Naive B cell (primary cell): Measurements from ENCODE around the gene TRERF1. TPM values are rescaled to one million over a fixed set of nuclear protein-coding genes. Genes with fewer than 3 reads are reported as not detected.

Experiments
- ATAC-seq, 2 donors: fragments of 150-1000 bp; cut with Tn5 transposase; 2 replicates each; pipeline ENCODE4 v1.10.0; 2021; ENCODE audit warnings: low read depth in 2 of 2, mild to moderate bottlenecking in 2 of 2, moderate library complexity in 2 of 2
- DNase-seq: peaks from one replicate; pipeline ENCODE4 v3.0.0; 2022
- H3K27ac Mint-ChIP-seq, 6 donors: one replicate each; pipeline ENCODE4 v1.8.0; 2020 to 2022; ENCODE audit warnings: mild to moderate bottlenecking in 6 of 6, mixed read lengths in 6 of 6, moderate library complexity in 5 of 6, inconsistent platforms in 2 of 6
- H3K27me3 Mint-ChIP-seq, 3 donors: one replicate each; pipeline ENCODE4 v1.8.0; 2021 to 2022; ENCODE audit warnings: mixed read lengths in 3 of 3, mild to moderate bottlenecking in 1 of 3
- H3K36me3 Mint-ChIP-seq, 2 donors: one replicate each; pipeline ENCODE4 v1.8.0; 2020 to 2022; ENCODE audit warnings: mixed read lengths in 2 of 2, inconsistent platforms in 1 of 2, mild to moderate bottlenecking in 1 of 2
- H3K4me1 Mint-ChIP-seq, 3 donors: one replicate each; pipeline ENCODE4 v1.8.0; 2020 to 2022; ENCODE audit warnings: mixed read lengths in 3 of 3, inconsistent platforms in 1 of 3, mild to moderate bottlenecking in 1 of 3, moderate library complexity in 1 of 3
- H3K4me3 Mint-ChIP-seq, 8 donors: one replicate each; pipeline ENCODE4 v1.8.0; 2020 to 2022; ENCODE audit warnings: mild to moderate bottlenecking in 8 of 8, mixed read lengths in 8 of 8, moderate library complexity in 8 of 8, inconsistent platforms in 2 of 8
- H3K9me3 Mint-ChIP-seq, 7 donors: one replicate each; pipeline ENCODE4 v1.8.0; 2020 to 2022; ENCODE audit warnings: mixed read lengths in 7 of 7, mild to moderate bottlenecking in 5 of 7, inconsistent platforms in 2 of 7, moderate library complexity in 1 of 7
- polyA plus RNA-seq, 6 donors: library from polyadenylated mRNA; unstranded; fragments of 300-500 nt; fragmentation: Illumina TruSeq; gene quantifications; one replicate each; pipeline ENCODE4 v1.2.3, GENCODE V29; 2021; ENCODE audit warnings: low read depth in 6 of 6

The TRERF1 gene
- polyA plus RNA-seq, 6 donors from 2014 or later: 0.07 to 0.13 (median 0.08) TPM; not detected in 3

DNA sequence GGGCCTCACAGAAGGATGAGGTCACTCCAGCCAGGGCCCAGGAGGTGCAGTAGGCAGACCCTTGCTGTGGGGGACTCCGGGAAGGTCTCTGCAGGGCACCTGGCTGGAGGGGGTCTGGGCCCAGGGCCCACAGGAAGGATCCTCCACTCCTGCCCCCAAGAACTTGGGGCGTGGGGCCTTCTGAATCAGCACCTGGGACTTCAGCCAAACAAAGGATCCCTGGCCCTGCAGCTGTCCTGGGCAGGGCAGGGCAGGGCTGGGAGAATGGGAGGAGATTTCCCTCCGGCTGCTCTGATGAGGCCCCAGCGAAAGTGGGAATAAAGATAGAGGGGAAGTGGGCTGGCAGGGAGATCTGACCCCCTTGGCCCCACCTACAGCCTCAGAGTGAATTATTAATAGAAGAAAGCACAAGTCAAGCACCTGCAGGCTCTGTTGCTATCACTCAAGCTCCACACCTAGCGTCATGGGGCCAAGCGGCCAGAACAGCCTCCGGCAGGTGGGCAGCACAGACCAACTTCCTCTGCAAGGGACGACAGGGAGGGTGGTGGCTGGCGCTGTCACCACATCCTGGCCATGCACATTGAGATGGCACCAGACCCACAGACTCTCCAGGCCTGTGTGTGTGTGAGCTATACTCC is 172.5 kb downstream of the TRERF1 start:
- Mint-ChIP-seq H3K27ac (peak overlapping the region in 1 of 6 donors; percentile 60), H3K4me3 (no peak overlapping the region), H3K27me3 (peaks cover 0 to 4% (median 0%) of the 10 kb centered on the region in 3 donors), H3K36me3 (peaks cover 0 to 4% of the 10 kb centered on the region in 2 donors), H3K9me3 (peaks cover 0 to 15% (median 2%) of the 10 kb centered on the region in 7 donors), H3K4me1 (no peaks in the 10 kb centered on the region)
- DNase-seq (no peak), ATAC-seq (no peak)

- Mint-ChIP-seq H3K27me3 (peaks cover 0 to 4% (median 0%) of the 10 kb centered on the region in 3 donors), H3K36me3 (peaks cover 0 to 4% of the 10 kb centered on the region in 2 donors), H3K4me1 (no peaks in the 10 kb centered on the region), H3K9me3 (peaks cover 0 to 14% (median 2%) of the 10 kb centered on the region in 7 donors), H3K27ac (no peak overlapping the region), H3K4me3 (peak overlapping the region in 2 of 8 donors; percentile 17 to 29)
- ATAC-seq (no peak), DNase-seq (no peak)
Measured at GRCh38 chr6:42278131-42278853, 173.4 kb downstream of the TRERF1 start.

DNA sequence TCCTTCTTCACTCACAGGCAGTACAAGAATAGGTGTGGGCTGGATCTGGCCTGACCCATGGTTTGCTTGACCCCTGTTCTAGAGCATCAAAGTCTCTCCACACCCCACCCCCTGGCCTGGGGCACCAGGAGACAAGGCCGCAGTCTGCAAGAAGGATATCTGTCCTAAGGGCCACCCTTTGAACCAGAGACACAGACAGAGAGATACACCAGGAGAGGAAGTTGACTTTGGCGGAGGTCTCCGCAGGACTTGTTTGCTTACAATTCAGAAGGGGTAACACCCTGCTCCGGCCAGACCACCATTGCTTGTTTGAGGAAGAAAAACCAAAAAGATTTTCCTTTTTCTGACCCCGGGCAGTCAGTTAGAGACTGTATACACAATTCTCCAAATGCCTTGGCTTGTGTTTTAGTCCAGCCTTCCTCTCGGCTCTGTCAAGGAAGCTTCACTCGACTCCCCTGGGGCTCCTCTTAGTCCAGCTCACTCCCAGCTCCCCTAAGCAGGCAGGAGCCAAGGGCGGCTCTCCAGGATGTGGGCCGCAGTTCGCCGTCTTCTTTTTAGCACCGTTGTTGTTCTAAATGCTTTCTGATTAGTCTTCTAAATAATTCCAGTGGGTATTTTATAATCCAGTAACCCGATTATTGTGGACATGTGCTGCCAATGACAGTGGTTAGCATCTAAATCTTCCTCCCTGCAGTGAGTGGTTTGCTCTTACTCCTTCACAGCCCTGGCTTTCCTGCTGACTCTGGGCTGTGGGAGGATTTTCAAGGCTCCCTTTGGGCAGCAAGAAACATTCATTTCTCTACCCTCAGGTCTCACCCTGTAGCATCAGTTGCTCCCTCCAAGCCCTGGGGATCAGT is 175.5 kb downstream of the TRERF1 start:
- ATAC-seq: no peak
- H3K4me3 Mint-ChIP-seq: no peak overlapping the region
- no peaks in the 10 kb centered on the region for H3K9me3 Mint-ChIP-seq
- no peak for DNase-seq
- H3K27me3 Mint-ChIP-seq: no peaks in the 10 kb centered on the region
- H3K27ac Mint-ChIP-seq: peak overlapping the region in 1 of 6 donors; percentile 10
- H3K4me1 Mint-ChIP-seq: no peaks in the 10 kb centered on the region
- H3K36me3 Mint-ChIP-seq: no peaks in the 10 kb centered on the region

DNA sequence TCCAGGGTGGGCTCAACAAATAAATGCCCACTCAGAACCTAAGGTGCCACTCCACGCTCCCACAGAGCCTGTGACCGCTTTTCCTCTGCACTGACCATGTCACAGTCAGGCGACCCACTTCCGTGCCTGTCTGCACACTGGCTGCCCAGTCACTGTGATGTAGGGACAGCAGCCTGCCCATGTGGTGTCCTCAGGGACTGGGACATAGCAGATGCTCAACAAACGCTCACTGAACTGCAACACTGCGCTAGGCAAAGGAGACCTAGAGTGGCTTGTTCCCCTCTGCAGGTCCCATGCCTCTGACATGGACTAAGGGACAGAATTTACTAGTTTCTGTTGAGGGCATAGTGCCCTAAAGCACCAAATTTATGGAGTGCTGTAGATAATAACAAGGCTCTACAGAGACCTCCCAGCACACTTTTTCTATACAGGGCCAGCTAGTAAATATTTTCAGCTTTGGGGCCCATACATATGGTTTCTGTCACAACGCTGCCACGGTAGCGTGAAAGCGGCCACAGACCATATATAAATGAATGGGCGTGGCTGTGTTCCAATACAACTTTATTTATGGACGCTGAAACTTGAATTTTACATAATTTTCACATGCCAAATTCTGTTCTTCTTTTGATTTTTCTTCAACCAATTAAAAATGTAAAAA is 176.2 kb downstream of the TRERF1 start:
- DNase-seq: no peak
- no peak overlapping the region for H3K4me3 Mint-ChIP-seq

GRCh38 chr6:42274898-42275297 is 176.8 kb downstream of the TRERF1 start:
- no peaks in the 10 kb centered on the region for H3K36me3 Mint-ChIP-seq
- no peaks in the 10 kb centered on the region for H3K9me3 Mint-ChIP-seq
- DNase-seq: no peak
- H3K27me3 Mint-ChIP-seq: no peaks in the 10 kb centered on the region
- H3K27ac Mint-ChIP-seq: no peak overlapping the region
- no peak overlapping the region for H3K4me3 Mint-ChIP-seq
- H3K4me1 Mint-ChIP-seq: peaks cover 0 to 2% (median under 1%) of the 10 kb centered on the region in 3 donors
- ATAC-seq: no peak

More for the DNA sequence above, 176.2 kb downstream of the TRERF1 start:
- ATAC-seq: no peak
- H3K27ac Mint-ChIP-seq: peak overlapping the region in 1 of 6 donors; percentile 10
- no peaks in the 10 kb centered on the region for H3K9me3 Mint-ChIP-seq
- H3K27me3 Mint-ChIP-seq: no peaks in the 10 kb centered on the region
- H3K36me3 Mint-ChIP-seq: no peaks in the 10 kb centered on the region
- H3K4me1 Mint-ChIP-seq: no peaks in the 10 kb centered on the region

DNA sequence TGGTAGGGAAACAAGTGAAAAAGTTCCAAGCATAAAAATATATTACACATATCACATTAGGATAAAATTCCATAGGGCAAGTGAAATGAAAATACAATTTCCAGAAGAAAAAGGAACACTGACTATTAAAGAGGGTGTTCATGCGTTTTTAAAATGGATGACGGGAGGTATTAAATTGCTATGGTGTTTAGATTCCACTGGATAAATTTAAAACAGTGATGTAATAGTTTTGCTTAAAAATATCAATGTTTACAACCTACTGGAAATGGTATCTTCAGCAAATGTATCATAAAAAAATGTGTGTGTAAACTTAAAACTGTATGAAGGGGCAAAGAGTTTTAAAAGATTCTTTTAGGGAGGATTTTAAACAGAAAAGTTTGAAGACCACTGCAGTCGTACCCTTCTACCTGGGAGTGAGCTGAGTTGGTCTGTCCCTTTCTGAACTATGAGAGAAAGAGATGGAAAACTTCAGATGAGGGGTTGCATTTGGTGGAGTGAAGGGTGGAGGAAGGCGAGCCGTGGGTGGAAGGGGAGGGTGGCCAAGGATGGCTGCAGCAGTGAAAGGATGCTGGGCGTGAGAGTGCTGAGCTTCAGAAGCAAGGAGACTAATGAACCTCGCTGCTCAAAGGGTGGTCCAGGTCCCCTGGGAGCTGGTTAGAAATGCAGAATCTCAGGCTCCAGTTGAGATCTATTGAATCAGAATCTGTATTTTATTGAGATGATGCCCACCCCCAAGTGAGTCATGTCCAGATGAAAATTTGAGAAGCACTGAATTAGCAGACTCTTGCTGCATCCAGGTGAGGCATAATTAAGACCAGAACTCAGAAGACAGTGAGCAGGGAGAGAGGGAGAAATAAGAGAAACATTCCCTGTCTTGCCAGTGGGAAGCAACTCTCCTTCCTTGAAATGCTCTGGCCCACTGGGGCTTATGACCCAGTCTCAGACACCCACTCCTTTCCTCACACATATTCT is 179.6 kb downstream of the TRERF1 start:
- H3K27ac Mint-ChIP-seq: peak overlapping the region in 1 of 6 donors; percentile 3
- no peaks in the 10 kb centered on the region for H3K9me3 Mint-ChIP-seq
- no peak overlapping the region for H3K4me3 Mint-ChIP-seq
- DNase-seq: no peak
- H3K27me3 Mint-ChIP-seq: no peaks in the 10 kb centered on the region
- no peaks in the 10 kb centered on the region for H3K36me3 Mint-ChIP-seq
- ATAC-seq: no peak
- H3K4me1 Mint-ChIP-seq: peaks cover 8 to 17% (median 9%) of the 10 kb centered on the region in 3 donors

GRCh38 chr6:42269974-42270510 is 181.7 kb downstream of the TRERF1 start:
- Mint-ChIP-seq H3K36me3 (no peaks in the 10 kb centered on the region), H3K9me3 (no peaks in the 10 kb centered on the region), H3K4me1 (peaks cover 8 to 17% (median 9%) of the 10 kb centered on the region in 3 donors), H3K27me3 (peaks cover 0 to 5% (median 0%) of the 10 kb centered on the region in 3 donors), H3K4me3 (no peak overlapping the region), H3K27ac (peak overlapping the region in 2 of 6 donors; percentile 25 to 92)
- DNase-seq: no peak
- peak in 1 of 2 donors; percentile 14 for ATAC-seq

GRCh38 chr6:42269553-42269952 is 182.2 kb downstream of the TRERF1 start:
- H3K4me3 Mint-ChIP-seq: peak overlapping the region in 2 of 8 donors; percentile 25 to 29
- ATAC-seq: peak; percentile 97
- H3K9me3 Mint-ChIP-seq: no peaks in the 10 kb centered on the region
- H3K36me3 Mint-ChIP-seq: no peaks in the 10 kb centered on the region
- DNase-seq: peak; percentile 29
- peak overlapping the region in 2 of 6 donors; percentile 25 to 92 for H3K27ac Mint-ChIP-seq
- H3K4me1 Mint-ChIP-seq: peaks cover 8 to 17% (median 9%) of the 10 kb centered on the region in 3 donors
- peaks cover 0 to 5% (median 0%) of the 10 kb centered on the region in 3 donors for H3K27me3 Mint-ChIP-seq

- Mint-ChIP-seq H3K27ac (no peak overlapping the region), H3K9me3 (no peaks in the 10 kb centered on the region), H3K36me3 (no peaks in the 10 kb centered on the region), H3K4me1 (peaks cover 8 to 17% (median 9%) of the 10 kb centered on the region in 3 donors), H3K27me3 (peaks cover 0 to 5% (median 0%) of the 10 kb centered on the region in 3 donors), H3K4me3 (no peak overlapping the region)
- ATAC-seq: no peak
- DNase-seq: no peak
Measured at GRCh38 chr6:42268835-42269204, 182.9 kb downstream of the TRERF1 start.

GRCh38 chr6:42268016-42268834 is 183.5 kb downstream of the TRERF1 start:
- Mint-ChIP-seq H3K27me3 (peaks cover 0 to 5% (median 0%) of the 10 kb centered on the region in 3 donors), H3K36me3 (no peaks in the 10 kb centered on the region), H3K4me1 (peaks cover 8 to 17% (median 9%) of the 10 kb centered on the region in 3 donors), H3K9me3 (no peaks in the 10 kb centered on the region), H3K27ac (peak overlapping the region in 2 of 6 donors; percentile 61 to 70), H3K4me3 (no peak overlapping the region)
- ATAC-seq (no peak), DNase-seq (no peak)

DNA sequence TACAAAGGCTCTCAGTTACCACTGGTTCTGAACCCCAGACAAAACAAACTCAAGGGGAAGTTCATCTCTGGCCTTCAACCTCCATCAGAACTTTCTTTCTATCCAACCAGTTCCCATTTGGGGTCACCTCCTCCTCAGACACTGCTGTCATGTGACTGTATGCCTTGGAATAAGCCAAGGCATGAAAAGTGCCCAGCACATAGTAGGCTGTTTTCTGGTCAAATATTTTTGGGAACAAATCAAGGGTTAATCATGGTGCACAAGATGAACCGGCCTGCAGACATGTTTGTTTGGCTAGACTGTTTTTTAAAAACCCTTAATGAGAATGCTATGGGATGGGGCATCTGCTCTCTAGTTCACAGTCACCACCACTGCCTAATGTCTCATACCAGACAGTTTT is 185.2 kb downstream of the TRERF1 start:
- H3K9me3 Mint-ChIP-seq: no peaks in the 10 kb centered on the region
- no peak overlapping the region for H3K27ac Mint-ChIP-seq
- H3K4me1 Mint-ChIP-seq: peaks cover 8 to 17% (median 9%) of the 10 kb centered on the region in 3 donors
- DNase-seq (no peak), ATAC-seq (no peak)
- no peaks in the 10 kb centered on the region for H3K36me3 Mint-ChIP-seq
- H3K4me3 Mint-ChIP-seq: no peak overlapping the region
- peaks cover 0 to 5% (median 0%) of the 10 kb centered on the region in 3 donors for H3K27me3 Mint-ChIP-seq
